ENCODE measurements around the gene CEACAM8.
"Not testable (repeated sequence)": the region's sequence is repeated elsewhere in the genome, so short reads cannot be mapped to it uniquely, and the experiment has no call there.

Gene CEACAM8

DNA sequence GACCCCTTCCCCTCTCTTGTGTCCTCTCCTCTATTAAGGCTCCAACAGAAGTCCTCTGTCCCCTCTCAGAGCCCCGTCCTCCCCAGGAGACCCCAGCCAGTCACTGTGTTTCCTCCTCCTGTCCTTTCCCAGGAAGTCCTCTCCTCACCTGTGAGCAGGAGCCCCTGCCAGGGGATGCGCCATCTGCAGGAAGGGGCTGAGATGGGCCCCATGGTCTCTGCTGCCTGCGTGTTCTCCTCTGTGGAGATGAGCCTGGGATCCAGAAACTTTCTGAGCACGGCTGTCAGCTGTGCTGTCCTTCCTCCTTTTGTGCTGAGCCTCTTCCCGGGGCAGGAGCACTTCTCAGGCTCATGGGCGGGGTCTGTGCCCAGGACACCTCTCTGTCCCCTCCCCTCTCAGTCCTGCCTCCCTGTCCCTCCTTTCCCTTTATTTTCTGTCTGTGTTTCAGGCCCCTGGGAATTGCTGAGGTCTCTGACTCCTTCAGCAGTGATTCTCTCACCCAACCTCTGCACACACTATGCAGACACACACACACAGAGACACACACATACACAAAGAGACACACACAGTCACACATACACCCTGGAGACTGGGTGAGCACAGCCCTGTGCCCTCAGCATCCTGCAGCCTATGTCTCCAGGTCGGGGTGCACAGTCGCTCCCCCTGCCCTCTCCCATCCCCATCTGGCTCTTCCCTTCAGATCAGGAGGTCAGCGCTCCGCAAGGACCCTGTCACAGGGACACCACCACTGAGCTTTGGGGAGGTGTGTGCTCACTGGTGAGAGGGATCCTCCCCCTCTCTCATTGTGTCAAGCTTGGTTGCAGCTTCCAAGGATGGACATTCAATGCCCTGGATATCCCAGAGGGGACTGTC is at the start of gene CEACAM8:
Gene CEACAM8, minus strand, starts transcription at position 308 of the 873 bp plus-strand sequence. Its CDS starts 96 bp downstream, at position 212.
- TF ChIP-seq, protein P1, sequence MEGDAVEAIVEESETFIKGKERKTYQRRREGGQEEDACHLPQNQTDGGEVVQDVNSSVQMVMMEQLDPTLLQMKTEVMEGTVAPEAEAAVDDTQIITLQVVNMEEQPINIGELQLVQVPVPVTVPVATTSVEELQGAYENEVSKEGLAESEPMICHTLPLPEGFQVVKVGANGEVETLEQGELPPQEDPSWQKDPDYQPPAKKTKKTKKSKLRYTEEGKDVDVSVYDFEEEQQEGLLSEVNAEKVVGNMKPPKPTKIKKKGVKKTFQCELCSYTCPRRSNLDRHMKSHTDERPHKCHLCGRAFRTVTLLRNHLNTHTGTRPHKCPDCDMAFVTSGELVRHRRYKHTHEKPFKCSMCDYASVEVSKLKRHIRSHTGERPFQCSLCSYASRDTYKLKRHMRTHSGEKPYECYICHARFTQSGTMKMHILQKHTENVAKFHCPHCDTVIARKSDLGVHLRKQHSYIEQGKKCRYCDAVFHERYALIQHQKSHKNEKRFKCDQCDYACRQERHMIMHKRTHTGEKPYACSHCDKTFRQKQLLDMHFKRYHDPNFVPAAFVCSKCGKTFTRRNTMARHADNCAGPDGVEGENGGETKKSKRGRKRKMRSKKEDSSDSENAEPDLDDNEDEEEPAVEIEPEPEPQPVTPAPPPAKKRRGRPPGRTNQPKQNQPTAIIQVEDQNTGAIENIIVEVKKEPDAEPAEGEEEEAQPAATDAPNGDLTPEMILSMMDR (IDR thresholded peaks at IDR 0.05; ENCODE audit: borderline replicate concordance, insufficient read depth, low read depth, low read length), result no peak
- no peak within 1 kb of the TSS for H3K4me3 ChIP-seq (ENCODE audit: low read depth, low read length)

DNA sequence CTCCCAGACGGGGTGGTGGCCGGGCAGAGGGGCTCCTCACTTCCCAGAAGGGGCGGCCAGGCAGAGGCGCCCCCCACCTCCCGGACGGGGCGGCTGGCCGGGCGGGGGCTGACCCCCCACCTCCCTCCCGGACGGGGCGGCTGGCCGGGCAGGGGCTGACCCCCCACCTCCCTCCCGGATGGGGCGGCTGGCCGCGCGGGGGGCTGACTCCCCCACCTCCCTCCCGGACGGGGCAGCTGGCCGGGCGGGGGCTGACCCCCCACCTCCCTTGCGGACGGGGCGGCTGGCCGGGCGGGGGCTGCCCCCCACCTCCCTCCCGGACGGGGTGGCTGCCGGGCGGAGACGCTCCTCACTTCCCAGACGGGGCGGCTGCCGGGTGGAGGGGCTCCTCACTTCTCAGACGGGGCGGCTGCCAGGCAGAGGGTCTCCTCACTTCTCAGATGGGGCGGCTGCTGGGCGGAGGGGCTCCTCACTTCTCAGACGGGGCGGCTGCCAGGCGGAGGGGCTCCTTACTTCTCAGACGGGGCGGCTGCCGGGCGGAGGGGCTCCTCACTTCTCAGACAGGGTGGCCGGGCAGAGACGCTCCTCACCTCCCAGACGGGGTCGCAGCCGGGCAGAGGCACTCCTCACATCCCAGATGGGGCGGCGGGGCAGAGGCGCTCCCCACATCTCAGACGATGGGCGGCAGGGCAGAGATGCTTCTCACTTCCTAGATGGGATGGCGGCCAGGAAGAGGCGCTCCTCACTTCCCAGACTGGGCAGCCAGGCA is 44.8 kb upstream of the CEACAM8 start:
- H3K4me3 ChIP-seq (ENCODE audit: low read depth, low read length), result not testable (repeated sequence)

DNA sequence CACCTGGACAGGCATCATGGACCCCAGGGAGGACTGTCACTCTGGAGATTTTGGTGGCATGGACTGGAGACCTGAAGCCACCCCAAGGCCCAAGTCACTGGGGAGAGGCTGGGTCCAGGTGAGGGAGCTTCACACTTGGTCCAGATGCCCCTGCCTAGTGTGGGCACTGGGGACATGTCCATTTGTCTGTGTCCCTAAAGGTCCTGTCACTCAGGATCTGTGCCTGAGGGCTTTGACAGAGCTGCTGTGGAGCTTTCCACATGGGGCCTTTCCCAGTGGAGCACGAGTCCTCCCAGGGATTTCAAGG is 40.5 kb upstream of the CEACAM8 start:
- TF ChIP-seq, protein P1 (IDR thresholded peaks at IDR 0.05; ENCODE audit: borderline replicate concordance, insufficient read depth, low read depth, low read length), result no peak
- no peak overlapping the region for H3K4me3 ChIP-seq (ENCODE audit: low read depth, low read length)

DNA sequence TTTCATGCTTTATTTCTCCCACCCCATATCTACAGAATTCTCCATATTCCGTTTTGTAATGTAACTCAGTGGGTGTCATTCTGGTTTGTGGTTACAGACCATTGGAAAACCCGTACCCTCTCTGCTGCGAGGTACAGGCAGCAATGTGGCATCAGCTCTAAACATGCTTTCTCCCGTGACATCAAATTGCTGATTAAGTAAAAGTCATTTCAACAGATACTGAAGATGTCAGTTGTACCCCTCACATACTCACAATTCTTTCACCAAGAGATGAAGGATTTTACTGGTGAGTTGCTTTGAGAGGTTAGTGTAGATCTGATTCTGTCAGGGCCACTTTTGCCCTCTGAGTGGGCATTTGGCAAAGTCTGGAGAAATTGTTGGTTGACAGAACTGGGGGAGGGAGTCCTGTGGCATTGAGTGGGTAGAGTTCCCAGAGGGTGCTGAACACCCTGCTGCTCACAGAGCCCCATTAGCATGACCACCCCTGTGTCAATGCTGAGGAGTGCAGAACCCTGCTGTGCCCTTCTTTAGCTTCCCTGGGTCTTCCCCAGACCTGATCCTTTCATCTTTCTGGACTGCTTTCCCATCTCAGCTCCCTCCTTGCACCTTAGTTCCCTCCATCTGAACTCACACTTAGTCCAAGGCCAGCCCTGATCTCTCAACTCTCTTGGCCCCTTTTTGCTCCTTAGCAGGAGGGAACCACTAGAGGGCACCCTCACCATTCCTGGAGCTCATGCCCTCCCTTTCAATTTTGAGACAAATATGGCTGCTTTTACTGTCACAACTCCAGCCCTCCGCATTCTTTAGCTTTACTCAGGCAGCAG is 39.9 kb upstream of the CEACAM8 start:
- TF ChIP-seq, protein P1 (IDR thresholded peaks at IDR 0.05; ENCODE audit: borderline replicate concordance, insufficient read depth, low read depth, low read length), result peak; percentile 87
- H3K4me3 ChIP-seq (ENCODE audit: low read depth, low read length), result no peak overlapping the region

DNA sequence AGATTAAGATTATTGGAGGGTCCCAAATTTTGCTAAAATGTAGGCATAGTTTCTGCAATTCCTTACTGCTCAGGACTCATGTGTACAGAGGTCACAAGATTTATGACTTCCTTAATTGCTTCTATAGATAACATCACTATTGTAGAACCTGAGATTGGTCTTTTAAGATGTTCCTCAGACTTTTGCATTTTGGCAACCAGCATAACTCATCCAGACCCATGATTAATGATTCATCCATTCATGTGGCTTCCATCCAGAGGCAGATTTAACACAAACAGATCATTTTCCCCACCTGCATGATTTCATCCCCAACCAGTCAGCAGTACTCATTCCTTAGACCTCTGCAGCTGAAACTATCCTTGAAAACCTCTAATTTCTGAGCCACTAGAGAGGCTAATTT is 34.5 kb upstream of the CEACAM8 start:
- no peak overlapping the region for H3K4me3 ChIP-seq (ENCODE audit: low read depth, low read length)
- TF ChIP-seq, protein P1 (IDR thresholded peaks at IDR 0.05; ENCODE audit: borderline replicate concordance, insufficient read depth, low read depth, low read length), result no peak

DNA sequence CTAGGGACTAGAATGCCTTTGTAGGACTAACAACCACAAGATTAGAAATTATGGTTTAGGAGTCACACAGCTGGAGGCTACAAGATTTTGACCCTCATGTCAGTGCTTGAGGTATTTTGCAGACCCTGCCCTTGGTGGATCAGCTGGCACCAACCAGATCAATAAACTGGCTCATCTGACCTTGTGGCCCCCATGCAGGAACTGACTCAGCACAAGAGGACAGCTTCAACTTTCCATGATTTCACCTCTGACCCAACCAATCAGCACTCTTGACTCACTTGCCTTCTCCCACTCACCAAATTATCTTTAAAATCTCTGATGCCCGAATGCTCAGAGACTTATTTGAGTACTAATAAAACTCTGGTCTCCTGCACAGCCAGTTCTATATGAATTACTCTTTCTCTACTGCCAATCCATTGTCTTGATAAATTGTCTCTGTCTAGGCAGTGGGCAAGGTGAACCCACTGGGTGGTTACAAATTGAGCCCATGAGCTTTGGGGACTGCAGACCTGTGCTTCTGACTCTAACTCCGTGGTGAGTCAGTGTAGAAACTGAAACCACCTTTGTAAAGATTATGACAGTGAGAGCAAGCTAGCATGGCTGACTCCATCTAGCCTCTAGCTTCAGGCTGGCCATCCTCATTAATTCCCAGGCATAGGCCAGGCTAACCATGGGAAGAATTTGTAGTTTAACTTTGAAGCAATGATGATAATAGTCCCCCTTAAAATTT is 33.9 kb upstream of the CEACAM8 start:
- TF ChIP-seq, protein P1 (IDR thresholded peaks at IDR 0.05; ENCODE audit: borderline replicate concordance, insufficient read depth, low read depth, low read length), result no peak

More for the DNA sequence above, 33.9 kb upstream of the CEACAM8 start:
- H3K4me3 ChIP-seq (ENCODE audit: low read depth, low read length), result no peak overlapping the region
